Calu3 (cell line): Measurements from ENCODE around the gene MSANTD2. TPM values are rescaled to one million over a fixed set of nuclear protein-coding genes. Genes with fewer than 3 reads are reported as not detected.

Source experiments
- BruUV-seq: library from RNA; stranded (reverse); fragments of 400-500 nt; replicated peaks from 2 replicates; lab custom pipeline; 2021; lab: Mats Ljungman, UMichigan
- CTCF ChIA-PET: fragments of 300-600 bp; sonication (Branson Sonifier 250); formaldehyde crosslinking; loops from one replicate; lab custom pipeline; 2022; ENCODE audit warnings: antibody characterized with exemption; lab: Charles Lee
- DNase-seq: peaks from one replicate; pipeline ENCODE4 v3.0.0; 2022
- H3K27ac Mint-ChIP-seq: one replicate; pipeline ENCODE4 v1.8.0; 2022; ENCODE audit warnings: mixed read lengths; ENCODE audit not compliant: unreplicated experiment
- H3K27me3 Mint-ChIP-seq: one replicate; pipeline ENCODE4 v1.8.0; 2022; ENCODE audit warnings: mixed read lengths; ENCODE audit not compliant: unreplicated experiment
- H3K36me3 Mint-ChIP-seq: one replicate; pipeline ENCODE4 v1.8.0; 2022; ENCODE audit warnings: mild to moderate bottlenecking, moderate library complexity, mixed read lengths; ENCODE audit not compliant: insufficient read depth, unreplicated experiment
- H3K4me1 Mint-ChIP-seq: one replicate; pipeline ENCODE4 v1.8.0; 2022; ENCODE audit warnings: mild to moderate bottlenecking, low read depth, mixed read lengths; ENCODE audit not compliant: unreplicated experiment
- H3K4me3 Mint-ChIP-seq: one replicate; pipeline ENCODE4 v1.8.0; 2022; ENCODE audit warnings: mild to moderate bottlenecking, low read depth, moderate library complexity, mixed read lengths; ENCODE audit not compliant: unreplicated experiment
- H3K9me3 Mint-ChIP-seq: one replicate; pipeline ENCODE4 v1.8.0; 2022; ENCODE audit warnings: low read depth, mixed read lengths; ENCODE audit not compliant: unreplicated experiment
- CTCF ChIP-seq: fragments of 200-600 bp; IDR thresholded peaks from one replicate; pipeline ENCODE4 v1.8.0; 2022; ENCODE audit warnings: antibody characterized with exemption; ENCODE audit not compliant: unreplicated experiment
- intact Hi-C: fragments of 100-400 bp; cut with micrococcal nuclease; formaldehyde crosslinking; loops from one replicate; pipeline ENCODE4 v1.10.0; 2022; ENCODE audit not compliant: unreplicated experiment
- total RNA-seq: library from RNA; stranded (reverse); gene quantifications from 2 replicates; pipeline ENCODE4 v1.2.3, GENCODE V29; 2022

Gene MSANTD2
- total RNA-seq, 1 experiment from 2014 or later: 13.0 TPM

GRCh38 chr11:124736736-124737135 lies 63.5 kb downstream of the MSANTD2 start:
- H3K9me3 Mint-ChIP-seq: no peaks in the 10 kb centered on the region
- intact Hi-C loops: no loop called here

GRCh38 chr11:124732230-124732629 lies 68.0 kb downstream of the MSANTD2 start:
- Mint-ChIP-seq H3K27me3 (peaks cover 35% of the 10 kb centered on the region), H3K36me3 (no peaks in the 10 kb centered on the region), H3K4me1 (no peaks in the 10 kb centered on the region), H3K9me3 (no peaks in the 10 kb centered on the region), H3K27ac (no peak overlapping the region), H3K4me3 (no peak overlapping the region)
- TF ChIP-seq CTCF: no peak
- no TSS peak for BruUV-seq
- no peak for DNase-seq
- CTCF ChIA-PET: no interaction called here
- intact Hi-C loops: no loop called here

More at GRCh38 chr11:124736736-124737135, 63.5 kb downstream of the MSANTD2 start:
- no peak for DNase-seq
- Mint-ChIP-seq H3K36me3 (peaks cover 15% of the 10 kb centered on the region), H3K27me3 (peaks cover 60% of the 10 kb centered on the region), H3K4me1 (peaks cover 7% of the 10 kb centered on the region), H3K4me3 (no peak overlapping the region), H3K27ac (no peak overlapping the region)
- BruUV-seq: no TSS peak
- TF ChIP-seq CTCF: no peak
- CTCF ChIA-PET: no interaction called here

- Mint-ChIP-seq H3K4me3 (no peak overlapping the region), H3K9me3 (no peaks in the 10 kb centered on the region), H3K27ac (no peak overlapping the region), H3K4me1 (peaks cover 18% of the 10 kb centered on the region), H3K27me3 (peaks cover 18% of the 10 kb centered on the region), H3K36me3 (no peaks in the 10 kb centered on the region)
- CTCF ChIA-PET: no interaction called here
- no TSS peak for BruUV-seq
- DNase-seq: no peak
- intact Hi-C loops: no loop called here
- no peak for TF ChIP-seq CTCF
These were observed 70.6 kb downstream of the MSANTD2 start for GRCh38 chr11:124729571-124729970.

GRCh38 chr11:124728134-124728533 lies 72.1 kb downstream of the MSANTD2 start:
- intact Hi-C loops: no loop called here
- no peaks in the 10 kb centered on the region for H3K36me3 Mint-ChIP-seq
- H3K4me1 Mint-ChIP-seq: peaks cover 19% of the 10 kb centered on the region
- CTCF ChIA-PET: interaction anchor here (0.5 kb wide), 1 partner anchor 999 kb away, joined by 4 read pairs; no protein-coding TSS in a partner anchor
- TF ChIP-seq CTCF: no peak
- peaks cover 24% of the 10 kb centered on the region for H3K27me3 Mint-ChIP-seq
- H3K27ac Mint-ChIP-seq: no peak overlapping the region
- no peaks in the 10 kb centered on the region for H3K9me3 Mint-ChIP-seq
- no peak for DNase-seq
- no TSS peak for BruUV-seq
- H3K4me3 Mint-ChIP-seq: no peak overlapping the region
